ENCODE measurements around the gene PPCDC.

DNA sequence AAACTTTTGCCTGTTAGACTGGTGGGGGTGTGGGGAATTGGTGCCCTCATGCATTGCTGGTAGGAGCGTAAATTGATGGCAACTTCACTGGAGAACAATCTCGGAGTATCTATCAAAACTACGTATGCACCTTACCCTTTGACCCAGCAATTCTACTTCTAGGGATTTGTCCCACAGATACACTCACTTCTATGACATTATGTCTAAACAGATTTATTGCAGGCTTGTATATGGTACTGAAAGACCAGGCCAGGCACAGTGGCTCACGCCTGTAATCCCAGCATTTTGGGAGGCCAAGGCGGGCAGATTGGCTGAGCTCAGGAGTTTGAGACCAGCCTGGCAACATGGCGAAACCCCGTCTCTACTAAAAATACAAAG, 30.3 kb downstream of the PPCDC start:
- no peak for TF ChIP-seq POLR2AphosphoS5 (IDR thresholded peaks at IDR 0.05; ENCODE audit: low read depth, low read length)
- TF ChIP-seq, protein P1, sequence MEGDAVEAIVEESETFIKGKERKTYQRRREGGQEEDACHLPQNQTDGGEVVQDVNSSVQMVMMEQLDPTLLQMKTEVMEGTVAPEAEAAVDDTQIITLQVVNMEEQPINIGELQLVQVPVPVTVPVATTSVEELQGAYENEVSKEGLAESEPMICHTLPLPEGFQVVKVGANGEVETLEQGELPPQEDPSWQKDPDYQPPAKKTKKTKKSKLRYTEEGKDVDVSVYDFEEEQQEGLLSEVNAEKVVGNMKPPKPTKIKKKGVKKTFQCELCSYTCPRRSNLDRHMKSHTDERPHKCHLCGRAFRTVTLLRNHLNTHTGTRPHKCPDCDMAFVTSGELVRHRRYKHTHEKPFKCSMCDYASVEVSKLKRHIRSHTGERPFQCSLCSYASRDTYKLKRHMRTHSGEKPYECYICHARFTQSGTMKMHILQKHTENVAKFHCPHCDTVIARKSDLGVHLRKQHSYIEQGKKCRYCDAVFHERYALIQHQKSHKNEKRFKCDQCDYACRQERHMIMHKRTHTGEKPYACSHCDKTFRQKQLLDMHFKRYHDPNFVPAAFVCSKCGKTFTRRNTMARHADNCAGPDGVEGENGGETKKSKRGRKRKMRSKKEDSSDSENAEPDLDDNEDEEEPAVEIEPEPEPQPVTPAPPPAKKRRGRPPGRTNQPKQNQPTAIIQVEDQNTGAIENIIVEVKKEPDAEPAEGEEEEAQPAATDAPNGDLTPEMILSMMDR (IDR thresholded peaks at IDR 0.05), result no peak
- no peak for TF ChIP-seq RXRA (IDR thresholded peaks at IDR 0.05; ENCODE audit: borderline replicate concordance, low read depth)
- no peak for TF ChIP-seq RAD21 (IDR thresholded peaks at IDR 0.05; ENCODE audit: low read length)
